ENCODE measurements around the gene KLC4.
"Not testable (repeated sequence)": the region's sequence is repeated elsewhere in the genome, so short reads cannot be mapped to it uniquely, and the experiment has no call there.

Gene KLC4

DNA sequence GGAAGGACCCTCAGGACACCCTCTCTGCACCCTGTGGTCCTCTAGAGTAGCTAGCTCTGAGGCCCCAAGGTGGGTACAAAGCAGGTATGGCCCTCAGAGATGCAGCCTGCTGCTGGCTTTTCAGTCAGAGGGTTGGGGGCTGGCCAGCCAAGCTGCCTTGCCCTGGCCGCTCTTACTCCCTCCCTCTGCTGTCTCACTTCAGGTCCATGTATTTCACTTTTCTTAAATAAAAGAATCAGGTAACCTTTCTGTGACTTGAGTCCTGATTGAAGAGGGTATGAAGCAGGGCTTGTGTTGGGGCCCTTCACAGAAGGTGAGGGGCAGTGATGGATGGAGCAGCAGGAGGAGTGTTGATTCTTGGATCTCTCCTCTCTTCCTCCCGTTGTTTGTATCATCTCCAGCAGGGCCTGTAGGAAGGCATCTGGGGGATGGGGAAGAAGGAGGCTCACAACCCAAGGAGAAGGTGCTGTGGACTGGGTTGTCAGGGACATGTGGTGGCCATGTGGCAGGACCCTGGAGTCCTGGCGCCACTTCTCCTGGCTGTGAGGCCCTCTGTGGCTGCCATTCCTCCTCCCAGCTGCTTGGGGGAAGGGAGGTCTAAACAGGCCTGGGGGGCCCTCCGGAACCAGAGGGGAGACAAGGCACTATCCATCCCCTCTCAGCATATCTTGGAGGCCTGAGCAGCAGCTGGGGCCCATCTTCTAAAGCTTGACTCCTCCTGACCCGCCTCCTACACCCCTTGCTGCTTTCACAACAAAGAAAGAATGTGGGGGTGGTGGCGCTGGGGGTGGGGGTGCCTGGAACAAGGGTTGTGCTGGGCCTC lies 15.6 kb downstream of the KLC4 start:
- DNase-seq, result no peak

DNA sequence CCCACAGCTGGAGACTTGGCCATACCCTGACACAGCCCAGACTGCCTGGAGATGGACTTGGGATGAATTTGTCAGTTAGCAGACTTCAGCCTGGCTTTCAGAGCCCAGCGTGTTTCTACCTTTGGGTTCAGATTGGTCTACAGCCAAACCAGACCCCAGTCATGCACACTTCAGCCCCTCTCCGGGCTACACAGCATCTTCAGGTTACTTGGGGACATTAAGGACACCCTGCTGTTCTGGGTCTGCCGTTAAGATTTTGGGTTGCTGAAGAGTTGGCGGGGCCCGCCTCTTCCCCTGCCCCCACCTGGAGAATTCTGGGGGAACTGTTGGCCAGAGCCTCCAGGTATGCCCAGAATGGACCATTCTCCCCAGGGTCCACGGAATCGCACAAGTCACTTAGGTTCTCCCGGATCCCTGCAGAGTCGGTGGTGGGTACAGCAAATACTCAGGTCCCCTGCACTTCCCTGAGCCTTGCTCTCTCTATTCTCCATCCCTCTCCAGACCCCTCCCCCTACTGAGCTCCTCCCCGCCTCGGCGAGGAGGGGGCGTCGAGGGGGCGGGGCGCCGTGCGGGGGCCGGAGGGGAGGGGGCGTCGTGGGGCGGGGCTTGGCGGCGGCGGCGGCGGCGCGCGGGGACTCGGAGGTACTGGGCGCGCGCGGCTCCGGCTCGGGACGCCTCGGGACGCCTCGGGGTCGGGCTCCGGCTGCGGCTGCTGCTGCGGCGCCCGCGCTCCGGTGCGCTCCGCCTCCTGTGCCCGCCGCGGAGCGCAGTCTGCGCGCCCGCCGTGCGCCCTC lies 16.4 kb downstream of the KLC4 start, which contains the start of gene PTK7:
Gene PTK7 (plus strand): TSS at position 645 of the 794 bp plus-strand sequence. CDS start 175 bp downstream, outside the sequence.
- DNase-seq, result peak; percentile 16

- no peak for DNase-seq
These were observed 17.3 kb downstream of the KLC4 start for GRCh38 chr6:43076464-43077332.

GRCh38 chr6:43077333-43077809 lies 17.9 kb downstream of the KLC4 start:
- no peak for DNase-seq

DNA sequence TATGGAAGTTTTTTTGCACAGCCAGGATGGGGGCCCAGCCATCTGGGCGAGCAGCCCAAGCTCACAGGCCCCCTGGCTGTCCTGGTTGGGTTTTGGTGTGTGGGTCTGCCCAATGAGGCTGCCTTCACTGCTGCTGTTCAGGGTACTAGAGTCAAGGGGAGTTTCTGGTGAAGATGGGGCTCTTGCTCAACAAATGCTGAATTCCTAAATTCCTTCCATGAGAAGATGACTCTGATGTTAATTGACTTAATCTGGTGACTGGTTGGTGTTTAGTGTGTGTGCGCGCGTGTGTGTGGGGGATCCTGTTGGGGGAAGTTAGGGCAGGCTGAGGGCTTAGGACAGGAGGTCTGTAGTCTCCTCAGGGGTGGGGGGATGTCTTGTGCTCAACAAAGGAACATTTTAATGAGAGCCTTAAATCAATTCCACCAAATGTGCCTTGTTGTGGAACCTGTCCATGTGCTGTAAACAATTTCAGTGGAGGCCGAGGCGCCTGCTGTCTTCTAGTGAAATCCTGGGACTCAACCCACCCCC lies 18.6 kb downstream of the KLC4 start:
- DNase-seq, result no peak

GRCh38 chr6:43078691-43079090 lies 19.3 kb downstream of the KLC4 start:
- DNase-seq, result no peak

GRCh38 chr6:43081043-43081442 lies 21.6 kb downstream of the KLC4 start:
- DNase-seq, result no peak

DNA sequence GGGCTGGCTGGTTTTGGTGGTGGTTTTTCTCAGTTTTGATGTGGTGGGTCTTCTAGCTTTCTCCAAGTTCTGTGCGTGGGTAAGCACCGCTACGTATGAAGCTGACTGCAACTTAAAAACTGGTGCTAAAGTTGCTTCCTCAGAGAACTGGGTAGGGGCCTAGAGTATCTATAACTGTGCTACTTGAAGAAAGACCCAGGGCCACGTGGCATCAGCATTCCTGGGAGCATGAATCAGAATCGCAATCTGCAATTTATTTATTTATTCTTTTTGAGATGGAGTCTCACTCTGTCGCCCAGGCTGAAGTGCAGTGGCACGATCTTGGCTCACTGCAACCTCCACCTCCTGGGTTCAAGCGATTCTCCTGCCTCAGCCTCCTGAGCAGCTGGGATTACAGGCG lies 22.5 kb downstream of the KLC4 start:
- DNase-seq, result not testable (repeated sequence)

DNA sequence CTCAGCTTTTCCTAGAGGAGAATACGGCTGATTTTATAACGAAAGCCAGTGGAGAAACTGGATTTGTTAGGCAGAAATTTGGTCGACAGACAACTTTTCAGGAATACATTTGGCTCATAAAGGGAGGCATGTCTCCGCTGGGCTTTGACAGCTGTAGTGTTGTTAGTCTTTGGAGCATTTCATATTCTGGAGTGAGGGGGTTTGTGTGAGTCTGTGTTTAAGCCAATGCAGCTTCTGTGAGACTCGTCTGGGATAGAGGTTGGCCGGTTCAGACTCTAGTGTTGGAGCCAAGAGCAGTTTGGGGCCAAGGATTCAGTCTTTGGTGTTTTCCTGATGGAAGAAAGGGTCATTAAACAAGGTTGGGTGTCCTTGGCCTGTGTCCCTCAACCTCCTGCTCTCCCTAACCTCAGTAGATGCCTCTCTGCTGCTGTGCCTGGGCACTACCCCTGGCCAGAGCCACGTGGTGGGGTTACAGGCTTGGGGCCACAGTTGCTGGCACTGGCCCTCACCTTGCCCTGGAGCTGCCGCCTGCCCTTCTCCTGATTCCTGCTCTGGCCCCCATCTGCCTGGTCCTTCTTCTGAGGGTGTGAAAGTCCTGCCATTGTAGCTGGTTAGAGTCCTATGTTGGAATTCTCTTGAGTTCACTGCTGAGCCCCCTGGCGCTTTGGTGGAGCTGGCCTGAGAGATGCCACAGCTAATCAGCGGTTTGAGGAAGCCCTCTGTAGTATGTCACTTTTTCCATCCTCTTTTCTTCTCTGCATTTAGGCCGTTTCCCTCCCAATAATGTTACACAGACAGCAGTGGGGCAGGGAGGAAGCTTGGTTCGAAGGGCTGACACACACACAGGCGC lies 23.6 kb downstream of the KLC4 start:
- no peak for DNase-seq

DNA sequence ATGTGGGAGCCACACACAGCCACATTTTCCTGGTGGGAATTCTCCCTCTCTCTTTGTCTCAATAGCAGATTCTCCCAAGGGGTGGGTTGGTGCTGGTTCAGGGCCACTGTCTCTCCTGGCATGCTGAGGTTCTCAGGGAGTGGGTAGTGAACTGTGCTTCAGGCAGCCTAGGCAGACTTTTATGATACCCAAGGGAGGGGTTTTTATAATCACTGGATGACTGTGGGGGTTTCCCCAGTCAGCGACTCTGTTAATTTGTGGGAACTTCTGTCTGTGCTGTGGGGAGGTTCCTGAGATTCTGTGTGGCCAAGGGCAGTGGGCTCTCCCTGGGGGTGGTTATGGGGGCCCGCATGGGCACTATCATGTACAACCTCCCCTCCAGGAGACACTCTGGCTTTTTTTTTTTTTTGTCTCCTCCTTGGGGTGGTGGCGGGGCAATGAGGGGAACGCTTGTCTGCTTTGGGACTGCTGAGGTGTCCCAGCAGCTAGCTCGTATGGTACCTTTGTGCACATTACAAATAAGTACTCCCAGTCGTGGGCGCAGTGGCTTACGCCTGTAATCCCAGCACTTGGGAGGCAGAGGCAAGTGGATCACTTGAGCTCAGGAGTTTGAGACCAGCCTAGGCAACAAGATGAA lies 26.7 kb downstream of the KLC4 start:
- peak; percentile 48 for DNase-seq

- no peak for DNase-seq
These were observed 29.2 kb downstream of the KLC4 start for GRCh38 chr6:43088654-43089056.

DNA sequence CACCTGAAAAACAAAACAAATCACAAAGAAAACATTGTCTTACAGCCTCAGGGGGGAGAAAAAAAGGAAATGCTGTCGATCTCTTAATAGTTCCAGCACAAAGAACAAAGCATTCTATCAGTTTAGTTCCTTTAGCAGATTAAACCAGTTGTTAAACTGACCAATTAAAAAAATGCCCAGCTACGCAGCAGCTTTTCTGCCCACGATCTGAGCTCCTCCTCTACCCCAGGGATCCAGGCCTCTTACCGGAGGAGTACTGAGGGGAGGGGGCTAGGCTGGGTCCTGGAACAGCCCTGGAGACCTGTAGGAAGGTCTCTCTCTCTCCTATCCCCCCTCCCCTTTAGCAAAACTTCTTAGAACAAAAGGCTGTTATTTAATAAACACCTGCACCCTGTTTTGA lies 30.0 kb downstream of the KLC4 start:
- no peak for DNase-seq

- no peak for DNase-seq
These were observed 30.6 kb downstream of the KLC4 start for GRCh38 chr6:43089874-43090558.

DNA sequence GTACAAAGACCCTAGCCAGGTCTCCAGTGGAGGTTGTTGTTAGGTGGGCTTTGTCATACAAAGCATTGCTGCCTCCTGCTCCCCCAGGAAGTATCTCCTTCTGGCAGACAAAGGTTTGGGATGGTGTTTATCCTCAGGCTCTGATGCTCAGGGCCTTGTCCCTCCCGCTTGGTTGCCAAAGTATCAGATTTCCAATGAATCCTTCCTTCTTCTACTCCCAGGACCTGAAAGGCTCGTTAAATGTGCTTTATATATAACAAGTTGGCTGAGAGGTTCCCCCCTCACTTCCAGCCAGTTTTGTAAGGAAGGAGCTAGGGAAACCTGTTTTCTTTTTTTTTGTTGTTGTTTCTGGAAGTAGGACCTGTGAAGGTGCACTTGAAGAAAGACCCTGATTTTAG lies 31.1 kb downstream of the KLC4 start:
- no peak for DNase-seq

GRCh38 chr6:43091020-43091419 lies 31.6 kb downstream of the KLC4 start:
- no peak for DNase-seq

GRCh38 chr6:43091436-43091991 lies 32.1 kb downstream of the KLC4 start:
- DNase-seq, result no peak

GRCh38 chr6:43092635-43093034 lies 33.2 kb downstream of the KLC4 start:
- peak; percentile 25 for DNase-seq

GRCh38 chr6:43093436-43094289 lies 34.2 kb downstream of the KLC4 start:
- no peak for DNase-seq

GRCh38 chr6:43095939-43096338 lies 36.5 kb downstream of the KLC4 start:
- DNase-seq, result no peak

Data from activated CD4-positive, alpha-beta T cell treated with anti-CD3 and anti-CD28 coated beads, Interleukin-2, Interleukin-6, amounts not matched to agents 100 ng/mL and 50 ng/mL, durations not matched to agents 16 hours and 8 hours (primary cell).